T-helper 1 cell treated with Interleukin-12 subunit alpha and Interleukin-12 subunit beta and Interleukin-4 antibody, amounts not matched to agents 30 μg/mL and 1 μg/mL, for 36 hours (primary cell): Measurements from ENCODE around the gene LRRFIP1.

ENCODE experiments used
- H3K27ac Mint-ChIP-seq: one replicate; pipeline ENCODE4 v1.8.0; 2021; ENCODE audit warnings: mild to moderate bottlenecking, mixed read lengths
- H3K27me3 Mint-ChIP-seq: one replicate; pipeline ENCODE4 v1.8.0; 2021; ENCODE audit warnings: low read depth, mixed read lengths
- H3K36me3 Mint-ChIP-seq: one replicate; pipeline ENCODE4 v1.8.0; 2021; ENCODE audit warnings: low read depth, mixed read lengths
- H3K4me1 Mint-ChIP-seq: one replicate; pipeline ENCODE4 v1.8.0; 2021; ENCODE audit warnings: low read depth, mixed read lengths
- H3K4me3 Mint-ChIP-seq: one replicate; pipeline ENCODE4 v1.8.0; 2021; ENCODE audit warnings: mild to moderate bottlenecking, moderate library complexity, mixed read lengths
- H3K9me3 Mint-ChIP-seq: one replicate; pipeline ENCODE4 v1.8.0; 2021; ENCODE audit warnings: mixed read lengths

The LRRFIP1 gene

DNA sequence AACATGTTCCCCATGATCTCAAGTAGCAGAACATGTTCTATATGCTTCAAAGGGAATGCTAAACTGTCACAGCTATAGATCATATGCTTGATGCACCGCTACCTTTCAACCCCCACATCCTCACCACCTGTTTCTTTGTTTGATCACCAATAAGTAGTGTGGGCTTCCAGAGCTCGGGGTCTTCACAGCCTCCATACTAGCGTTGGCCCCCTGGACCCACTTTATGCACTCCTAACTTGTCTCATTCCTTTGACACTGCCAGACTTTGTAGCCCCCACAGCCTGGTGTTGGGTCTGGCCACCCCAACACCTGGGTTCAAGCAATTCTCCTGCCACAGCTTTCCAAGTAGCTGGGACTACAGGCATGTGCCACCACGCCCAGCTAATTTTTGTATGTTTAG lies 159.5 kb downstream of the LRRFIP1 start:
- Mint-ChIP-seq H3K27ac (no peak overlapping the region), H3K4me3 (no peak overlapping the region), H3K9me3 (peaks cover 10% of the 10 kb centered on the region), H3K4me1 (peaks cover 3% of the 10 kb centered on the region), H3K27me3 (no peaks in the 10 kb centered on the region), H3K36me3 (peaks cover 43% of the 10 kb centered on the region)

- no peaks in the 10 kb centered on the region for H3K27me3 Mint-ChIP-seq
- no peak overlapping the region for H3K27ac Mint-ChIP-seq
- H3K4me1 Mint-ChIP-seq, result peaks cover 3% of the 10 kb centered on the region
- peaks cover 20% of the 10 kb centered on the region for H3K36me3 Mint-ChIP-seq
- H3K9me3 Mint-ChIP-seq, result peaks cover 10% of the 10 kb centered on the region
- no peak overlapping the region for H3K4me3 Mint-ChIP-seq
Measured at GRCh38 chr2:237790353-237790752, 163.0 kb downstream of the LRRFIP1 start.

DNA sequence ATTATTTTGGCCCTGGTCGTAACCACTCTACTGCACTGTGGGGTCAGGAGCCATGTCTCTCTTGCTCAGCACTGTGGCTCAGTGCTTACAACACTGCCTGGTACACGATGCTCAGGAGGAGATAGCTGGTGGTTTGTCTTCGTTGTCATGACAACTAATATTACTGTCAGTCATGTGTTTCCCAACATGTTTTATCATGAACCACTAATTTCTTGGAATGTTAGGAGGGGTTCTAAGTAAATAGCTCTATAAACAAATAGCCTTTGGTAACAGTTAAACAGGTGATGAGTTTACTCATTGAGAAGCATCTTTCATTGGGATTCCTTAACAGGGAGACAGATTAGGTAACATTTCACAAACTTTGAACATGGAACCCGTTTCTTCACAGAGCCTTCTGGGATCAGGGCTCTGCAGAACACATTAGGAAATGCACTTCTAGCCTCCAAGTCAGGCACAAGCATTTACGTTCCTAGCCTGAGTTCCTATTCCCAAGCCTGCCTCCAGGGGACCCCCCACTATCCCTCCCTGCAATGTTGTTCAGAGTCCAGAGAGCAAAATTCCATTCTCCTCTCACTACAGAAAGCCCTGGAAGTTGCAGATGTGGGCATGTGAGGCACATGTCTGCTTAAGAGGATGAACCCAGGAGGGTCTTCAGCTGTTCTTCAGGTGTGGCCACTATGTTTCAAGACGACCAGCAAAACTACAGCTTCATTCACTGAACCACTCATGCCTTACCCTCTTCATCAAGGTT lies 164.8 kb downstream of the LRRFIP1 start:
- Mint-ChIP-seq H3K36me3 (peaks cover 8% of the 10 kb centered on the region), H3K9me3 (peaks cover 3% of the 10 kb centered on the region), H3K4me3 (no peak overlapping the region), H3K4me1 (peaks cover 3% of the 10 kb centered on the region), H3K27ac (no peak overlapping the region), H3K27me3 (no peaks in the 10 kb centered on the region)

- no peaks in the 10 kb centered on the region for H3K4me1 Mint-ChIP-seq
- no peaks in the 10 kb centered on the region for H3K9me3 Mint-ChIP-seq
- no peaks in the 10 kb centered on the region for H3K36me3 Mint-ChIP-seq
- no peak overlapping the region for H3K27ac Mint-ChIP-seq
- no peak overlapping the region for H3K4me3 Mint-ChIP-seq
- H3K27me3 Mint-ChIP-seq, result no peaks in the 10 kb centered on the region
Measured at GRCh38 chr2:237797253-237797652, 169.9 kb downstream of the LRRFIP1 start.

GRCh38 chr2:237798236-237799059 lies 171.1 kb downstream of the LRRFIP1 start, which contains the start of gene RBM44:
Gene RBM44 (plus strand): TSS chr2:237798779. CDS start chr2:237813610, 14,831 bp downstream.
- Mint-ChIP-seq H3K4me1 (no peaks in the 10 kb centered on the region), H3K36me3 (peaks cover 1% of the 10 kb centered on the region), H3K4me3 (no peak within 1 kb of the TSS), H3K9me3 (no peaks in the 10 kb centered on the region), H3K27me3 (no peaks in the 10 kb centered on the region), H3K27ac (no peak within 1 kb of the TSS)

GRCh38 chr2:237799060-237799428 lies 171.7 kb downstream of the LRRFIP1 start:
- Mint-ChIP-seq H3K9me3 (no peaks in the 10 kb centered on the region), H3K36me3 (peaks cover 1% of the 10 kb centered on the region), H3K27ac (no peak overlapping the region), H3K27me3 (no peaks in the 10 kb centered on the region), H3K4me3 (no peak overlapping the region), H3K4me1 (no peaks in the 10 kb centered on the region)

DNA sequence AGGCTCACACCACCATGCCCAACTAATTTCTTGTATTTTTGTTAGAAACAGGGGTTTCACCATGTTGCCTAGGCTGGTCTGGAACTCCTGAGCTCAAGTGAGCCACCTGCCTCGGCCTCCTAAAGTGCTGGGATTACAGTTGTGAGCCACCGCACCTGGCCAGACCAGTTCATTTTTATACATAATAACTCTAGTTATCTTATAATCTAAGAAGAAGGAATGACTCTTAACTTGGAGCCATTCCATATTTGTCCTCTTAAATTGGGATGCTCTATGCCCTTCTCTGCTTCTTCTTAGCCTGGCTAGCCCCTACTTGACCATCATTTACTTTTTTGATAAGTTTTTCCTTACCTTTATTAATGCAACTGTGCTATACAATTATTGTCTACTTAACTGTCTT lies 174.1 kb downstream of the LRRFIP1 start:
- Mint-ChIP-seq H3K27ac (no peak overlapping the region), H3K4me3 (no peak overlapping the region), H3K4me1 (no peaks in the 10 kb centered on the region), H3K9me3 (no peaks in the 10 kb centered on the region), H3K27me3 (peaks cover 6% of the 10 kb centered on the region), H3K36me3 (peaks cover 1% of the 10 kb centered on the region)

DNA sequence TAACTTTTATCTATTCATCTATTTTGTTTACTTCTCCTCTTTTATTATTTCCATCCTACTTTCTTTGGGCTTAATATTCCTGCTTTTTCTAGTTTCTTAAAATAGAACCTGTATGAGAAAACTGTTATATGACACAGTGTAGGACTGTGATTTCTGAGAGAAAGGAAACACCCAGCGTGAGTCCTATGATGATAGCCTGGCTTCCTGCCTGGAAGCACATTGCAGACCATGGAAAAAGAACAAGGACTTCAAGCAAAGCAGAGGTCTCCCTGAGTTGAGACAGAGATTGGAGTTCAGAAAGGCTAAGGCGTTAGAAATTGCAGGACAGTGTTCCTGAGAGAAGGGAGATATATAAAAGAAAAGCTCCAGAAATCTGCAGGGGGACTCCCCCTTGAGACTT lies 178.9 kb downstream of the LRRFIP1 start:
- no peak overlapping the region for H3K4me3 Mint-ChIP-seq
- H3K4me1 Mint-ChIP-seq, result no peaks in the 10 kb centered on the region
- H3K9me3 Mint-ChIP-seq, result no peaks in the 10 kb centered on the region
- H3K27ac Mint-ChIP-seq, result no peak overlapping the region
- H3K27me3 Mint-ChIP-seq, result peaks cover 24% of the 10 kb centered on the region
- H3K36me3 Mint-ChIP-seq, result peaks cover 1% of the 10 kb centered on the region

- H3K4me1 Mint-ChIP-seq, result peaks cover 7% of the 10 kb centered on the region
- peaks cover 7% of the 10 kb centered on the region for H3K36me3 Mint-ChIP-seq
- H3K9me3 Mint-ChIP-seq, result no peaks in the 10 kb centered on the region
- no peak overlapping the region for H3K27ac Mint-ChIP-seq
- H3K4me3 Mint-ChIP-seq, result no peak overlapping the region
- H3K27me3 Mint-ChIP-seq, result peaks cover 10% of the 10 kb centered on the region
Measured at GRCh38 chr2:237815637-237816036, 188.2 kb downstream of the LRRFIP1 start.

DNA sequence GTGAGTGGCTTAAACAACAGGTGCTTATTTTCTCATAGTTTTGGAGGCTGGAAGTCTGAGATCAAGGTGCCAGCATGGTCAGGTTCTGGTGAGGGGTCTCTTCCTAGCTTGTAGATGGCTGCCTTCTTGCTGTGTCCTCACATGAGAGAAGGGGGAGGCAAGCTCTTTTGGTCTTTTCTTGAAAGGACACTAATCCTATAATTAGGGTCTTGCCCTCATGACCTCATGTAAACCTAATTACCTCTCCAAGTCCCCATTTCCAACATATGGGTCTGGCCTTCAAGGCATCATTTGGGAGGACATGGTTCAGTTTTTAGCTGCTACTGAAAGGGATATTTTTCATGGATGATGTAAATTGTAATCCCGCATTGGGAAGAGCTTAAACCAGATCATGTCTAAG lies 189.1 kb downstream of the LRRFIP1 start:
- no peak overlapping the region for H3K4me3 Mint-ChIP-seq
- peaks cover 7% of the 10 kb centered on the region for H3K4me1 Mint-ChIP-seq
- H3K27me3 Mint-ChIP-seq, result peaks cover 9% of the 10 kb centered on the region
- peaks cover 7% of the 10 kb centered on the region for H3K36me3 Mint-ChIP-seq
- H3K27ac Mint-ChIP-seq, result no peak overlapping the region
- H3K9me3 Mint-ChIP-seq, result no peaks in the 10 kb centered on the region

DNA sequence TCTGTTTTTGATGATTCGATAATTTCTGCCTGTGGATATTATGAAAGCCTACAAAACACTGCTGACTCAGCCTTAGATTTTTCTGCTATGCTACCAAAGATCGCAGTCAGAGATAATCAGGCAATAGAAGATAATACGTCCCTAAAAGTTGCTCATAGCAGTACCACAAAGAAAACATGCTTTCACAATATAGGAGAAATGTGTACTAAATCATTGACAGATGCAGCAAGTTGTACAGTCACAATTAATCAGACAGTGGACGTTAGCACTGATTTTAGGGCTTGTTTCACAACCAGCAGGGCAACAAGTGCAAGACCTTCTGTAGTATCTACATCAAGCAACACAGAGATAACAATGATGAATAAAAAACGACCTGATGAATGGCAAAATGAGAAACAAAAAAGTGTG lies 190.7 kb downstream of the LRRFIP1 start:
- Mint-ChIP-seq H3K27me3 (peaks cover 5% of the 10 kb centered on the region), H3K4me1 (peaks cover 7% of the 10 kb centered on the region), H3K27ac (no peak overlapping the region), H3K36me3 (peaks cover 7% of the 10 kb centered on the region), H3K9me3 (no peaks in the 10 kb centered on the region), H3K4me3 (no peak overlapping the region)

DNA sequence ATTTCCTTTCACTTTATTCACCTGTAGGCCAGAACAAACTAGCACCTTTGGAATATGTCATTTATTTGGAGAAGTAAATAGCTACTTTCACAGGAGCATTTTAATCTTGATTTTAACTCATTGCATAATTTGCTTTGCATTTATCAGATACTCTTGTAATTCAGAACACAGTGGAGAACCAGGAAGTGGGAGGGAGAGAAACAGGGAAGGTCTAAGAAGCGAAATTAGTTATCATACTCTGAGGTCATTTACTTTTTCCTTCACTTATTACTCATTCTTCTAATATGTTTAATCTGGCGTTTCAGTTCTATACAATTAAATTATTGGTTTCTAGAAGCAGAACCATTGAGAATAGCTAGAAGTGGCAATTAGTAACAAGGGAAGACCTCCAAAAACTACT lies 191.8 kb downstream of the LRRFIP1 start:
- no peaks in the 10 kb centered on the region for H3K9me3 Mint-ChIP-seq
- H3K4me3 Mint-ChIP-seq, result no peak overlapping the region
- peaks cover 4% of the 10 kb centered on the region for H3K27me3 Mint-ChIP-seq

GRCh38 chr2:237820421-237820820 lies 193.0 kb downstream of the LRRFIP1 start:
- Mint-ChIP-seq H3K9me3 (no peaks in the 10 kb centered on the region), H3K4me1 (peaks cover 7% of the 10 kb centered on the region), H3K27ac (no peak overlapping the region), H3K4me3 (no peak overlapping the region), H3K27me3 (peaks cover 2% of the 10 kb centered on the region), H3K36me3 (peaks cover 7% of the 10 kb centered on the region)

More for the DNA sequence above, 191.8 kb downstream of the LRRFIP1 start:
- H3K27ac Mint-ChIP-seq, result no peak overlapping the region
- H3K4me1 Mint-ChIP-seq, result peaks cover 7% of the 10 kb centered on the region
- H3K36me3 Mint-ChIP-seq, result peaks cover 7% of the 10 kb centered on the region

DNA sequence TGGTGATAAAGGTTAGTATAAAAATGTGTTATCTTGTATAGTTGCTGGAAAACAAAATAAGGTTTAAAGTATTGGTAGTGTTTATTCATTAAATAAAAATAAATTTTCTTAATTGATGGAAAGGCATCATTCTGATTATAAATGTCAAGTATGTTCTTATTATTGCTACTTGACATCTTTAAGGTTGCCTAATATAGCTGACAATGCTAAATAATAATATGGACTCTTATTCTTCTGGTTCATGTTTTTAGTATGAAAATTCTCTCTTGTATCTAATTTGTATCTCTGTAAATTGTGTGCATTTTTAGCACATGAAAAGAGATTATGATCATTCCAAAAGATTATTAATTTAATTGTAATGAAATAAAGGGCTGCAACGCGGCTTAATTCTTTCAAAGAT lies 196.2 kb downstream of the LRRFIP1 start:
- no peak overlapping the region for H3K4me3 Mint-ChIP-seq
- H3K27me3 Mint-ChIP-seq, result peaks cover 4% of the 10 kb centered on the region
- H3K36me3 Mint-ChIP-seq, result no peaks in the 10 kb centered on the region
- H3K9me3 Mint-ChIP-seq, result no peaks in the 10 kb centered on the region
- no peaks in the 10 kb centered on the region for H3K4me1 Mint-ChIP-seq
- H3K27ac Mint-ChIP-seq, result no peak overlapping the region

- Mint-ChIP-seq H3K4me3 (no peak overlapping the region), H3K4me1 (no peaks in the 10 kb centered on the region), H3K27me3 (peaks cover 4% of the 10 kb centered on the region)
Measured at GRCh38 chr2:237824085-237824484, 196.7 kb downstream of the LRRFIP1 start.

More at GRCh38 chr2:237824085-237824484, 196.7 kb downstream of the LRRFIP1 start:
- Mint-ChIP-seq H3K36me3 (no peaks in the 10 kb centered on the region), H3K9me3 (no peaks in the 10 kb centered on the region), H3K27ac (no peak overlapping the region)
